Endodermal cell (in vitro differentiated cells): Measurements from ENCODE around the gene KCNK7. TPM values are rescaled to one million over a fixed set of nuclear protein-coding genes. Genes with fewer than 3 reads are reported as not detected.

Experiments
- DNase-seq: peaks from one replicate; pipeline ENCODE4 v3.0.0-alpha.2; 2017
- H3K27ac ChIP-seq: 2 replicates; pipeline ENCODE4 v1.5.1; 2013; ENCODE audit warnings: mild to moderate bottlenecking, low read depth, low read length, moderate library complexity
- H3K27me3 ChIP-seq: 2 replicates; pipeline ENCODE4 v1.6.1; 2013; ENCODE audit warnings: mild to moderate bottlenecking, low read length, moderate library complexity; ENCODE audit not compliant: insufficient read depth, control insufficient read depth, poor library complexity, severe bottlenecking
- H3K36me3 ChIP-seq: 2 replicates; pipeline ENCODE4 v1.7.0; 2013; ENCODE audit warnings: mild to moderate bottlenecking, low read length, moderate library complexity; ENCODE audit not compliant: control insufficient read depth, insufficient read depth
- H3K4me1 ChIP-seq: one replicate; pipeline ENCODE4 v1.7.0; 2013; ENCODE audit warnings: low read length; ENCODE audit not compliant: control insufficient read depth, insufficient read depth
- H3K4me3 ChIP-seq: 2 replicates; pipeline ENCODE4 v1.5.1; 2013; ENCODE audit warnings: mild to moderate bottlenecking, low read length, moderate library complexity
- H3K9ac ChIP-seq: 2 replicates; pipeline ENCODE4 v1.6.1; 2013; ENCODE audit warnings: mild to moderate bottlenecking, low read length, moderate library complexity; ENCODE audit not compliant: poor library complexity, severe bottlenecking; ENCODE audit errors: extremely low read depth
- H3K9me3 ChIP-seq: 2 replicates; pipeline ENCODE4 v1.6.1; 2013; ENCODE audit warnings: mild to moderate bottlenecking, low read length, moderate library complexity; ENCODE audit not compliant: control insufficient read depth
- H3K27ac Mint-ChIP-seq: 2 replicates; pipeline ENCODE4 v1.8.0; 2020; ENCODE audit warnings: mixed read lengths
- H3K27me3 Mint-ChIP-seq: 2 replicates; pipeline ENCODE4 v1.8.0; 2021; ENCODE audit warnings: mild to moderate bottlenecking, mixed read lengths; ENCODE audit not compliant: insufficient read depth
- H3K36me3 Mint-ChIP-seq: 2 replicates; pipeline ENCODE4 v1.8.0; 2020; ENCODE audit warnings: low read depth, mixed read lengths
- H3K4me1 Mint-ChIP-seq: 2 replicates; pipeline ENCODE4 v1.8.0; 2020; ENCODE audit warnings: mixed read lengths
- H3K4me3 Mint-ChIP-seq: 2 replicates; pipeline ENCODE4 v1.8.0; 2020; ENCODE audit warnings: mild to moderate bottlenecking, moderate library complexity, mixed read lengths
- H3K9me3 Mint-ChIP-seq: 2 replicates; pipeline ENCODE4 v1.8.0; 2020; ENCODE audit warnings: mild to moderate bottlenecking, mixed read lengths
- CTCF ChIP-seq: fragments of 200-600 bp; sonication (generic); conservative IDR thresholded peaks from 2 replicates; pipeline ENCODE4 v1.5.0; 2021; ENCODE audit warnings: antibody characterized with exemption, mild to moderate bottlenecking
- WGBS, 2 experiments: methylation state at CpG; one replicate each; pipeline versions ENCODE4 v1.1.5 to v1.1.7; 2013; ENCODE audit warnings: missing lambda C conversion rate in 2 of 2, mixed read lengths in 1 of 2; ENCODE audit not compliant: insufficient coverage in 1 of 2, insufficient read length in 1 of 2; 5-methylcytosine and 5-hydroxymethylcytosine counted together
- long read RNA-seq, 4 experiments: library from polyadenylated mRNA in 2 of 4; library from RNA in 1 of 4; library from capped mRNA in 1 of 4; stranded (forward) in 3 of 4; unstranded in 1 of 4; transcript quantifications; one replicate each; pipeline ENCODE4 v2.0.0, GENCODE V29; 2020 to 2021; ENCODE audit warnings: inconsistent platforms in 1 of 4
- polyA plus RNA-seq, 2 experiments: library from polyadenylated mRNA; stranded (reverse); fragments of 50-300 nt; gene quantifications; one replicate each; pipeline ENCODE4 v1.2.3, GENCODE V29; 2013
- total RNA-seq, 2 donors: library from RNA; stranded (reverse); fragmentation: NEBNext Ultra II Directional in 1 of 2; extraction: Animal tissue kit (Norgen Biotek cat#: 25700) in 1 of 2; gene quantifications; 2 replicates in 1 of 2; 3 replicates in 1 of 2; pipeline ENCODE4 v1.2.1, GENCODE V29; 2021

Gene KCNK7
- 1 to 10 TPM in 1 of 2 donors, not detected in 1; 1.2 TPM for total RNA-seq
- polyA plus RNA-seq (2013, experiment 1 of 2), result not detected
- polyA plus RNA-seq (2013, experiment 2 of 2), result not detected
- long read RNA-seq, experiment 1, result 0 reads
- long read RNA-seq, experiment 2, result 0 reads
- long read RNA-seq, experiment 3, result 0 reads
- long read RNA-seq, experiment 4, result 0 reads

- no peak for DNase-seq
- peaks cover 12% of the 10 kb centered on the region for H3K36me3 Mint-ChIP-seq
- H3K9ac ChIP-seq, result no peak within 1 kb of the TSS
- H3K36me3 ChIP-seq, result peaks cover 13% of the 10 kb centered on the region
- TF ChIP-seq CTCF, result no peak
- H3K27me3 ChIP-seq, result peaks cover 24% of the 10 kb centered on the region
- peaks cover 2% of the 10 kb centered on the region for H3K4me1 Mint-ChIP-seq
- no peaks in the 10 kb centered on the region for H3K9me3 ChIP-seq
- 86 to 100% methylated on average over 2 to 12 of the region's 12 CpGs for WGBS, 2 experiments
- H3K4me3 ChIP-seq, result no peak within 1 kb of the TSS
- no peaks in the 10 kb centered on the region for H3K4me1 ChIP-seq
- no peak within 1 kb of the TSS for H3K4me3 Mint-ChIP-seq
- no peaks in the 10 kb centered on the region for H3K9me3 Mint-ChIP-seq
- no peak within 1 kb of the TSS for H3K27ac Mint-ChIP-seq
- peaks cover 38% of the 10 kb centered on the region for H3K27me3 Mint-ChIP-seq
- H3K27ac ChIP-seq, result no peak within 1 kb of the TSS
Observed at GRCh38 chr11:65595543-65596281, at the start of gene KCNK7. TSS of gene KCNK7 (minus strand) at chr11:65595800. CDS start at chr11:65595772, 28 bp downstream.

DNA sequence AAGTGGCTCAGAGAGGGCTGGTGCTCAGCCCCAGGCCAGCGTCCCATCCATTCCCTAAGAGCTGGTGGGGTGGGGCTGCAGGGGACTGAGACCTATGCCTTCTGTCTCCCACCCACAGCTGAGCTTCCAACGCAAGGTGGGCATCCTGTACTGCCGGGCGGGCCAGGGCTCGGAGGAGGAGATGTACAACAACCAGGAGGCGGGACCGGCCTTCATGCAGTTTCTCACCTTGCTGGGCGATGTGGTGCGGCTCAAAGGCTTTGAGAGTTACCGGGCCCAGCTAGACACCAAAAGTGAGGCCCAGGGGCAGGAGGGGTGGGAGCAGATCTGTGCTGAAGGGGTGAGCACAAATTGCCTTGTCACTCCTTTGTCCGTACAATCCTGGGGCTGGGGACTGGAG lies 49.2 kb upstream of the KCNK7 start:
- H3K9ac ChIP-seq, result no peak overlapping the region
- H3K27me3 ChIP-seq, result no peaks in the 10 kb centered on the region
- no peak overlapping the region for H3K27ac ChIP-seq
- H3K4me1 Mint-ChIP-seq, result peaks cover 6% of the 10 kb centered on the region
- 94 to 100% methylated on average over 5 to 11 of the region's 11 CpGs for WGBS, 2 experiments
- no peak for TF ChIP-seq CTCF
- H3K36me3 ChIP-seq, result peaks cover 10% of the 10 kb centered on the region
- no peaks in the 10 kb centered on the region for H3K36me3 Mint-ChIP-seq
- H3K4me3 ChIP-seq, result no peak overlapping the region
- H3K9me3 ChIP-seq, result no peaks in the 10 kb centered on the region
- no peak for DNase-seq
- H3K27me3 Mint-ChIP-seq, result peaks cover 30% of the 10 kb centered on the region
- H3K27ac Mint-ChIP-seq, result no peak overlapping the region
- no peak overlapping the region for H3K4me3 Mint-ChIP-seq
- no peaks in the 10 kb centered on the region for H3K4me1 ChIP-seq
- H3K9me3 Mint-ChIP-seq, result no peaks in the 10 kb centered on the region

- Histone ChIP-seq H3K4me3 (no peak overlapping the region), H3K9ac (no peak overlapping the region), H3K36me3 (peaks cover 3% of the 10 kb centered on the region), H3K27me3 (no peaks in the 10 kb centered on the region), H3K27ac (peak overlapping the region; percentile 11), H3K9me3 (no peaks in the 10 kb centered on the region), H3K4me1 (no peaks in the 10 kb centered on the region)
- Mint-ChIP-seq H3K9me3 (no peaks in the 10 kb centered on the region), H3K36me3 (no peaks in the 10 kb centered on the region), H3K27me3 (peaks cover 30% of the 10 kb centered on the region), H3K27ac (no peak overlapping the region), H3K4me3 (no peak overlapping the region), H3K4me1 (peaks cover 6% of the 10 kb centered on the region)
- WGBS, 2 experiments, result 75 to 87% methylated on average over 6 of the region's 6 CpGs
- peak; percentile 79 for DNase-seq
- no peak for TF ChIP-seq CTCF
Observed at GRCh38 chr11:65643971-65644370, 48.4 kb upstream of the KCNK7 start.
